ENCODE measurements around the gene OPA1.
"Not testable (repeated sequence)": the region's sequence is repeated elsewhere in the genome, so short reads cannot be mapped to it uniquely, and the experiment has no call there.

Gene OPA1

GRCh38 chr3:193605876-193606275, 12.9 kb downstream of the OPA1 start:
- no peak overlapping the region for H3K4me2 ChIP-seq (ENCODE audit: low read length)
- H4K20me1 ChIP-seq (ENCODE audit: control insufficient read depth, insufficient read depth, low read depth, low read length): peaks cover 12% of the 10 kb centered on the region; the same call in 1 of the 2 replicates
- peaks cover 78% of the 10 kb centered on the region for H3K79me2 ChIP-seq (ENCODE audit: control insufficient read depth, low read length)
- H3K4me3 ChIP-seq (ENCODE audit: low read length): no peak overlapping the region
- H3F3A ChIP-seq (ENCODE audit: control insufficient read depth, insufficient read depth): peaks cover 5% of the 10 kb centered on the region; the same call in 1 of the 2 replicates
- no peak overlapping the region for H3K27ac ChIP-seq (ENCODE audit: low read depth, low read length)
- TF ChIP-seq EZH2phosphoT487 (IDR thresholded peaks at IDR 0.05; ENCODE audit: borderline replicate concordance, low read length) (no peak), CTCF (IDR thresholded peaks at IDR 0.05; ENCODE audit: low read depth, low read length, poor library complexity, severe bottlenecking) (peak; percentile 64)
- no peaks in the 10 kb centered on the region for H3K9me2 ChIP-seq (replicated peaks; ENCODE audit: control insufficient read depth, low read length)
- H3K9me3 ChIP-seq (ENCODE audit: control insufficient read depth, insufficient read depth, low read length): no peaks in the 10 kb centered on the region
- peaks cover 16% of the 10 kb centered on the region; the same call in 1 of the 2 replicates for H3K36me3 ChIP-seq (ENCODE audit: control insufficient read depth, low read length)
- no peaks in the 10 kb centered on the region for H3K4me1 ChIP-seq (ENCODE audit: control insufficient read depth, low read length)
- H3K27me3 ChIP-seq (ENCODE audit: control insufficient read depth, low read length): no peaks in the 10 kb centered on the region

GRCh38 chr3:193606892-193607291, 13.9 kb downstream of the OPA1 start:
- H3F3A ChIP-seq (ENCODE audit: control insufficient read depth, insufficient read depth); H3K4me1 ChIP-seq (ENCODE audit: control insufficient read depth, low read length); H3K27me3 ChIP-seq (ENCODE audit: control insufficient read depth, low read length); H3K4me2 ChIP-seq (ENCODE audit: low read length); H3K27ac ChIP-seq (ENCODE audit: low read depth, low read length); H3K36me3 ChIP-seq (ENCODE audit: control insufficient read depth, low read length); H4K20me1 ChIP-seq (ENCODE audit: control insufficient read depth, insufficient read depth, low read depth, low read length); H3K4me3 ChIP-seq (ENCODE audit: low read length); H3K9me2 ChIP-seq (replicated peaks; ENCODE audit: control insufficient read depth, low read length); H3K9me3 ChIP-seq (ENCODE audit: control insufficient read depth, insufficient read depth, low read length): not testable (repeated sequence)
- peaks cover 78% of the 10 kb centered on the region for H3K79me2 ChIP-seq (ENCODE audit: control insufficient read depth, low read length)

- H3K36me3 ChIP-seq (ENCODE audit: control insufficient read depth, low read length): peaks cover 20% of the 10 kb centered on the region
- H3K4me1 ChIP-seq (ENCODE audit: control insufficient read depth, low read length); H3K27ac ChIP-seq (ENCODE audit: low read depth, low read length); H3F3A ChIP-seq (ENCODE audit: control insufficient read depth, insufficient read depth); H3K27me3 ChIP-seq (ENCODE audit: control insufficient read depth, low read length); H3K9me2 ChIP-seq (replicated peaks; ENCODE audit: control insufficient read depth, low read length); H3K4me3 ChIP-seq (ENCODE audit: low read length); H4K20me1 ChIP-seq (ENCODE audit: control insufficient read depth, insufficient read depth, low read depth, low read length); H3K9me3 ChIP-seq (ENCODE audit: control insufficient read depth, insufficient read depth, low read length); H3K4me2 ChIP-seq (ENCODE audit: low read length): not testable (repeated sequence)
- H3K79me2 ChIP-seq (ENCODE audit: control insufficient read depth, low read length): peaks cover 76% of the 10 kb centered on the region
Measured at GRCh38 chr3:193610516-193610915, 17.5 kb downstream of the OPA1 start.

- Histone ChIP-seq H3K4me2 (ENCODE audit: low read length) (no peak overlapping the region), H3K79me2 (ENCODE audit: control insufficient read depth, low read length) (peaks cover 55% of the 10 kb centered on the region), H3K4me3 (ENCODE audit: low read length) (no peak overlapping the region), H3K36me3 (ENCODE audit: control insufficient read depth, low read length) (peaks cover 50% of the 10 kb centered on the region), H3F3A (ENCODE audit: control insufficient read depth, insufficient read depth) (peaks cover 3% of the 10 kb centered on the region; the same call in 1 of the 2 replicates), H3K27ac (ENCODE audit: low read depth, low read length) (no peak overlapping the region), H3K4me1 (ENCODE audit: control insufficient read depth, low read length) (no peaks in the 10 kb centered on the region), H3K27me3 (ENCODE audit: control insufficient read depth, low read length) (no peaks in the 10 kb centered on the region), H3K9me3 (ENCODE audit: control insufficient read depth, insufficient read depth, low read length) (no peaks in the 10 kb centered on the region), H4K20me1 (ENCODE audit: control insufficient read depth, insufficient read depth, low read depth, low read length) (no peaks in the 10 kb centered on the region), H3K9me2 (replicated peaks; ENCODE audit: control insufficient read depth, low read length) (no peaks in the 10 kb centered on the region)
- no peak for TF ChIP-seq CTCF (IDR thresholded peaks at IDR 0.05; ENCODE audit: low read depth, low read length, poor library complexity, severe bottlenecking)
- no peak for TF ChIP-seq EZH2phosphoT487 (IDR thresholded peaks at IDR 0.05; ENCODE audit: borderline replicate concordance, low read length)
Measured at GRCh38 chr3:193614430-193614829, 21.4 kb downstream of the OPA1 start.

Data from DOHH2 (cell line).